ENCODE results near the gene MAVS.

GRCh38 chr20:3812975-3813847 lies 33.4 kb upstream of the MAVS start:
- TF ChIP-seq CTCF (IDR thresholded peaks at IDR 0.05; ENCODE audit: low read length), result no peak
- TF ChIP-seq EZH2 (optimal IDR thresholded peaks at IDR 0.05; ENCODE audit: low read depth, low read length), result no peak
